ENCODE data around the gene PLPP7. TPM values are rescaled to one million over a fixed set of nuclear protein-coding genes. Genes with fewer than 3 reads are reported as not detected.

PLPP7 gene
- total RNA-seq, 1 donor from 2014 or later = 34.4 TPM

DNA sequence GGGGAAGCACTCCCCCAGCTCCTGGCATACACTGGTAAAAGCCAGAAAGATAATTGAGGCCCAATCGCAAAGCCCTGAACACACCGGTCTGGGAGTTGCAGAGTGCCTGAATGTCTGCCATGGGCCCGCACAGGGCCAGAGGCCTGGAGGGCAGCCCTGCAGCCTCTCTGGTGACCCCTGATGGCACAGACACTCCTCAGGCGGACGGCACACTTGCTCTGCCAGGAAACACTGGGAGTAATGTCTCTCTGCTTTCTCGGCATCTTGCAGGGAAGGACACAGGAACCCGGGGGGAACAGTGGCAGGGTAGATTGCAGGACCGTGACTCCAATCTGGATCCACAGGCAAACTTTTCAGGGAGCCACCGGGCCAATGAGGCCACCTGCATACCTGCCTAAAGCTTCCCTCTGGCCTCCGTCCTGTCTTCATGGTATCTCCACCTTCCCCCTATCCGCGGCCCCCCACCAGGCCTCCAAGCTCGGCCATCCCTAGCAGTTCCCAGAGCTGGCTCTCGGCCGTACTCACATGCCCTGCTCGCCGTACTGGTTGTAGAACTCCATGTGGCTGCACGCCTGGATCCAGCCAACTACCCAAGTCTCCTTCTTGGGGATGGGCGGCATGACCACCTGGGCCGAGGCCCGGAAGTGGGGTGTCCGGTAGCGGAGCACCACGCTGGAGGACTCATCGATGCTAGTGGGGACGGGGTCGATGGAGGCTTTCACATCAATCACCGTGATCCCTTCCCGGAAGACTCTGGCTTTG, 14.0 kb upstream of the PLPP7 start:
- Histone ChIP-seq H3K4me3 (ENCODE audit: low read length in 3 of 3) (peak overlapping the region; percentile 72 to 82 (median 73)), H3K27me3 (ENCODE audit: control insufficient read depth in 3 of 3, insufficient read depth in 3 of 3, low read length in 3 of 3) (peaks cover 0 to under 1% (median 0%) of the 10 kb centered on the region in 3 donors), H3K27ac (ENCODE audit: low read depth, low read length) (peak overlapping the region; percentile 98), H3K4me1 (ENCODE audit: control insufficient read depth in 3 of 3, insufficient read depth in 3 of 3, low read length in 3 of 3) (peaks cover 65 to 79% (median 73%) of the 10 kb centered on the region in 3 donors), H3K9ac (ENCODE audit: low read depth in 1 of 3, low read length in 3 of 3) (peak overlapping the region; percentile 88 to 98 (median 95)), H3K9me3 (ENCODE audit: control insufficient read depth in 3 of 3, low read length in 3 of 3) (no peaks in the 10 kb centered on the region), H3K36me3 (ENCODE audit: control insufficient read depth in 3 of 3, insufficient read depth in 3 of 3, low read length in 3 of 3) (peaks cover 0 to 2% (median 0%) of the 10 kb centered on the region in 3 donors)

DNA sequence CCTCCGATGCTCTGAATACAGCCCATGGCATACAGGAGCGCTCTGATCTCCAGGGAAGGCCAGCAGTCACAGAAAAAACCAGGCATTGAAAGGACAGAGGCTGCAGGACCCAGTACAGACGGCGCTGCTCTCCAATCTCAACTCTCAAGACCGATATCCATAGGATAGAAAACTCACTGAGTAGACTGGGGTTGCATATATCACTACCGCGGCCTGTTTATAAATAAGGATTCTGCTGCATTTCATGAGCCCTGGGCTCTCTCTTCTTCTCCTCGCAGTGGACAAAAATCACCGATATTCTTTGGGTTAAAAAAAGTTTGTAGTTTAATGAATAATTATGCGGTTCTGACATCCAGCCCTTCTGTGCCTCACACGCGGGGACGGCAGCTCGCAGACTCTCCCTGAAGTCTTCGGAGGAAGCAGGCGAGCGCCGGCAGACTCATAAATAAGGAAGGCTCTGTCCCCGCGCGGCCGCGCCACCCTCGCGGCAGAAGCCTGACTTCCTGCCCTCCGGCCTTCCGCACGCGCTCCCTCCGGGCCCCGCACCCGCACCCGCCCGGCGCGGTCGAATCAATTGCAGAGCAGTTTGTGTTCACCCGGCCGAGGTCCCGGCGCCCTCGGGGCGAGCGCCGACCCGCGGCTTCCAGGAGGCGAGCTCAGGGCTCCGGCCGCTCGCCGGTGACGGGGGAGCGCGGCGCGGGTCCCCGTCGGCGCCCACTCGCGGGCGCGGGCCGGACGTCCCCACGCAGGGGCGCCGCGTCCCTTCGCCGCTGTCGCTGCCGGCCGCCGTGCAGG, 13.2 kb upstream of the PLPP7 start, which contains the start of gene FAM78A:
Gene FAM78A (minus strand): TSS at position 417 of the 795 bp plus-strand sequence. CDS start 331 bp downstream, at position 86.
- peaks cover 58 to 79% (median 71%) of the 10 kb centered on the region in 3 donors for H3K4me1 ChIP-seq (ENCODE audit: control insufficient read depth in 3 of 3, insufficient read depth in 3 of 3, low read length in 3 of 3)
- no peaks in the 10 kb centered on the region for H3K9me3 ChIP-seq (ENCODE audit: control insufficient read depth in 3 of 3, low read length in 3 of 3)
- H3K36me3 ChIP-seq (ENCODE audit: control insufficient read depth in 3 of 3, insufficient read depth in 3 of 3, low read length in 3 of 3) = peaks cover 0 to 2% (median 0%) of the 10 kb centered on the region in 3 donors
- peaks cover 0 to 6% (median 0%) of the 10 kb centered on the region in 3 donors for H3K27me3 ChIP-seq (ENCODE audit: control insufficient read depth in 3 of 3, insufficient read depth in 3 of 3, low read length in 3 of 3)
- peak within 1 kb of the TSS; percentile 98 for H3K27ac ChIP-seq (ENCODE audit: low read depth, low read length)
- peak within 1 kb of the TSS; percentile 88 to 98 (median 95) for H3K9ac ChIP-seq (ENCODE audit: low read depth in 1 of 3, low read length in 3 of 3)
- H3K4me3 ChIP-seq (ENCODE audit: low read length in 3 of 3) = peak within 1 kb of the TSS; percentile 72 to 82 (median 73)

DNA sequence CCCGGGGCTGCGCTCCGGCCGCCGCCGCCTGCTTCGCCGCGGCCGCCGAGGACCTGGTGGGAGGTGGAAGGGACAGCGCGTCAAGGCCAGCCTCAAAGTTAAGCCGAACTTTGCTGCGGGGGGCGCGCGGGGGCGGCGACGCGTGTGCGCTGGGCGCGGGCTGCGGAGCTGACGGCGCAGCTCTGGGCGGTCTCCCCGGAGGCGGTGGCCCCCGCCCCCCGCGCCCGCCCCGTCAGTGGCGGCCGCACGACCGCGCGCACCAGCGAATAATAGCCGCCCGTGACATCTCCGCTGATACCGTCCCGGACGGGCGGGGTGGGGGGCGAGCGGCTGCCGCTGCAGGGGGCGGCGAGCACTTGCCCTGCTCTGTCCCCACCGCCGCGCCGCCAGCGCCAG, 12.6 kb upstream of the PLPP7 start:
- Histone ChIP-seq H3K9me3 (ENCODE audit: control insufficient read depth in 3 of 3, low read length in 3 of 3) (no peaks in the 10 kb centered on the region), H3K27me3 (ENCODE audit: control insufficient read depth in 3 of 3, insufficient read depth in 3 of 3, low read length in 3 of 3) (peaks cover 0 to 9% (median 0%) of the 10 kb centered on the region in 3 donors), H3K36me3 (ENCODE audit: control insufficient read depth in 3 of 3, insufficient read depth in 3 of 3, low read length in 3 of 3) (peaks cover 0 to 2% (median 0%) of the 10 kb centered on the region in 3 donors), H3K9ac (ENCODE audit: low read depth in 1 of 3, low read length in 3 of 3) (peak overlapping the region; percentile 50 to 98 (median 61)), H3K27ac (ENCODE audit: low read depth, low read length) (peak overlapping the region; percentile 98), H3K4me1 (ENCODE audit: control insufficient read depth in 3 of 3, insufficient read depth in 3 of 3, low read length in 3 of 3) (peaks cover 52 to 80% (median 71%) of the 10 kb centered on the region in 3 donors), H3K4me3 (ENCODE audit: low read length in 3 of 3) (peak overlapping the region in 2 of 3 donors; percentile 72 to 73)

DNA sequence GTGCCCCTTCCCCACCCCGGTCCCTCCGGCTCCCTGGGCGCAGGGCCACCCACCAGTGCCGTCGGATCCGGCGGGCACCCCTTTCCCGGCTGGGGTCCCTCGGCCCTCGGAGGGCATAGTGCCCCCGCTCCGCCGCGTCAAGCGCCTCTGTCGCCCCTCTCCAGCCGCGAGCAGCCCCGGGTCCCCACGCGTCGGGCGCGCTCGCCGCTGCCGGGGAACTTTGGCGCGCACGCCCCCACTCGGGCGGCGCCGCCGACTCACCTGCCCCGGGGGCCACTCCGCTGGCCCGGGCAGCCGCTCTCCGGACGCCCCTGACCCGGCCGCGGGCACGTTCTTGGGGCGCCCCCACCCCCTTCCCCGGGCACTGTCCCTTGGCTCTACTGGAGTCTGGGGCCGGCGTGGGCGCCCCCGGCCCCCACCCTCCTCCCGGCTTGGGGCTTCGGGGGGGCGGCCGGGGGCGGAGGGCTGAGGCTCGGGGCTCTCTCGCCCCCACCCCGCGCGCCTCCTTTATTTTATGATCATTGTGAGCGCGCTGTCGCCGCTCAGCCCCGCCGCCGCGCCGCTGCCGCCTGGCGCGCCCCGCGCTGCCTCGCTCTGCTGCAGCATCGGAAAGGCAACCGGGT, 12.1 kb upstream of the PLPP7 start:
- peaks cover 51 to 81% (median 71%) of the 10 kb centered on the region in 3 donors for H3K4me1 ChIP-seq (ENCODE audit: control insufficient read depth in 3 of 3, insufficient read depth in 3 of 3, low read length in 3 of 3)

DNA sequence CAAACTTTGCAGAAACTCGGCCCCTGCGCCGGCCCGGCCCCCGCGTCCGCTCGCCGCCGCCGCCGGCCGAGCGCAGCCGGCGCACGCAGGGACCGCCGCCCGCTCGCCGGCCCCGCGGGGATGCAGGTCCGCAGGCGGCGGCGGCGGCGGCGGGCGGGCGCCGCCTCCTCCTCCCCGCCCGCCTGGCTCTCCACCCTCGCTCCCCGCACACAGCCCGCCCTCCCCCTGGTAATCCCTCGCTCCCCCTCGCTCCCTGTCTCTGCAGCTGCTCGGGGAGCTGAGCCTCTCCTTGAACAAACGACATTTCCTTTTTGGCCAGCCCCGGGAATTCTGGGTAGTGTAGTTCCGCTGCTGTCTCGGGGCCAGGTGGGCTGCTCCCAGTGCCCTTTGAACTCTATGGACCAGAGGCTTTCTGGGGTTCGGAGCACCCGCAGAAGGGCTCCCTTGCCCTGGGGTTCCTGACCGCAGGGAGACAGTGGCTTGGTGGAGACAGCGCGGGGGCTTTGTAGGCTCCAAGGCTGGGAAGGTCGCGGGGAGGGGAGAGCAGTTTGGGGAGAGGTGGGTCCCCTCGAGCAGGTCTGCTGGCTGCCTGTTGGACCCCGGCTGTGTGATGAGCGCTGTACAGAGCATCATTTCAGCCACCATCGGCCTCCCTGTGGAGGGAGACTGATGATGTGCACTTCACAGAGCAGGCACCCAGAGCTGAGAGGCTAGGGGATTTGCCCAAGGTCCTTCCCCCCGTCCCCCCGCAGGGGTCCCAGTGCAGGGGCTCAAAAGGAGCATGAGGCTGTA, 11.4 kb upstream of the PLPP7 start:
- Histone ChIP-seq H3K4me3 (ENCODE audit: low read length in 3 of 3) (peak overlapping the region; percentile 38 to 73 (median 72)), H3K4me1 (ENCODE audit: control insufficient read depth in 3 of 3, insufficient read depth in 3 of 3, low read length in 3 of 3) (peaks cover 45 to 79% (median 68%) of the 10 kb centered on the region in 3 donors), H3K36me3 (ENCODE audit: control insufficient read depth in 3 of 3, insufficient read depth in 3 of 3, low read length in 3 of 3) (peaks cover 0 to 2% (median 0%) of the 10 kb centered on the region in 3 donors), H3K27ac (ENCODE audit: low read depth, low read length) (peak overlapping the region; percentile 81), H3K9ac (ENCODE audit: low read depth in 1 of 3, low read length in 3 of 3) (peak overlapping the region in 2 of 3 donors; percentile 33 to 98), H3K27me3 (ENCODE audit: control insufficient read depth in 3 of 3, insufficient read depth in 3 of 3, low read length in 3 of 3) (peaks cover 0 to 9% (median 0%) of the 10 kb centered on the region in 3 donors), H3K9me3 (ENCODE audit: control insufficient read depth in 3 of 3, low read length in 3 of 3) (no peaks in the 10 kb centered on the region)

More for the DNA sequence above, 12.1 kb upstream of the PLPP7 start:
- peaks cover 0 to 9% (median 0%) of the 10 kb centered on the region in 3 donors for H3K27me3 ChIP-seq (ENCODE audit: control insufficient read depth in 3 of 3, insufficient read depth in 3 of 3, low read length in 3 of 3)
- H3K9me3 ChIP-seq (ENCODE audit: control insufficient read depth in 3 of 3, low read length in 3 of 3) = no peaks in the 10 kb centered on the region
- H3K27ac ChIP-seq (ENCODE audit: low read depth, low read length) = peak overlapping the region; percentile 98
- peaks cover 0 to 2% (median 0%) of the 10 kb centered on the region in 3 donors for H3K36me3 ChIP-seq (ENCODE audit: control insufficient read depth in 3 of 3, insufficient read depth in 3 of 3, low read length in 3 of 3)
- peak overlapping the region in 2 of 3 donors; percentile 72 to 73 for H3K4me3 ChIP-seq (ENCODE audit: low read length in 3 of 3)
- H3K9ac ChIP-seq (ENCODE audit: low read depth in 1 of 3, low read length in 3 of 3) = peak overlapping the region; percentile 50 to 98 (median 61)

DNA sequence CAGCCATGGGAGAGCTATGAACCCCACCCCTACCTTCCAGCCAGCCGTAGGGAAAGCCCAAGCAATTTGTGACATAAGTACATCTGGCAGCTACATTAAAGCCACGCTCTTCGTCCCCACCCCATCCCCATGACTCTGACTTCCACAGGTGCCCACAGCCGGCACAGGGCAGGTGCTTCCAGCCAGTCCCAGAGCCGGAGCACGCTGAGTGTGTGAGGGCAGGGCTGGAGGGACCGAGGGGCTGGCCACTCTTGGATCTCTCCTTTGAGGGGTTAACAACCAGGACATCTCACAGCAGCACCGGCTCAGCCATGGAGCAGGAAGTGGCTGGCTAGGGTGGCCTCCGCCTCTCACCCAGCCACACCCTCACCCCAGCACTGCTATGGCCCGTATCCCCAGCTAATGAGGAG, 10.8 kb upstream of the PLPP7 start:
- peaks cover 0 to 9% (median 0%) of the 10 kb centered on the region in 3 donors for H3K27me3 ChIP-seq (ENCODE audit: control insufficient read depth in 3 of 3, insufficient read depth in 3 of 3, low read length in 3 of 3)
- peaks cover 0 to 2% (median 0%) of the 10 kb centered on the region in 3 donors for H3K36me3 ChIP-seq (ENCODE audit: control insufficient read depth in 3 of 3, insufficient read depth in 3 of 3, low read length in 3 of 3)
- peak overlapping the region in 1 of 3 donors; percentile 62 for H3K9ac ChIP-seq (ENCODE audit: low read depth in 1 of 3, low read length in 3 of 3)
- no peaks in the 10 kb centered on the region for H3K9me3 ChIP-seq (ENCODE audit: control insufficient read depth in 3 of 3, low read length in 3 of 3)
- peak overlapping the region; percentile 81 for H3K27ac ChIP-seq (ENCODE audit: low read depth, low read length)
- no peak overlapping the region for H3K4me3 ChIP-seq (ENCODE audit: low read length in 3 of 3)
- H3K4me1 ChIP-seq (ENCODE audit: control insufficient read depth in 3 of 3, insufficient read depth in 3 of 3, low read length in 3 of 3) = peaks cover 42 to 77% (median 66%) of the 10 kb centered on the region in 3 donors

DNA sequence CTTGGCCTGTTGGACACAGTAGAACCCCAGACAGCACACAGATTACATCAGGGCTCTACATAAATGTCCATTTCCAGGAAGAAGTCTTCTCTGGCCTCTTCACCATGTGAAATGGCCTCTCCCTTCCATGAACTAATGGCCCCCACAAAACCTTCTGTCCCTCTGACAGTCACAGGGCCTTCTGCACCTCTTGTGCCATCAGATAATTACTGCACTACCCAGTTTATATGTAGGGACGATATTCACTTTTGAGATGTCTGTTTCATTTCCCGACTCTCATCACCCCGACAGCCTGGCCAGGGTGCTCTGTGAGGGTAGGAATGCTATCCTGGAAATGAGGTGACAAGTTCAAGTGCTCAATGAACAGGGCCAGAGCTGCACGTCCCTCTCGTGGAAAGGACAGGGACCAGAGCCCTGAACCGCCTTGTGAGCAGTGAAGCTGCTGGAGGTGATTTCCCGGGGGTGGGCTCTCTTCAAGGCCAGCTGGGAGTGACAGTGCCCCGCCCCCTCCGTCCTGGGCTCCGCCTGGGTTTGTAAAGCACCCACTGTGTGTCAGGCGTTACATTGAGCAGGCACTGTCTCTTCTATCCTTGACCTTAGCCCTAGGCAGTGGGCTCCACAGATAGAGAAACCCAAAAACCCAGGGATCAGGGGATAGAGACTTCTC, 10.2 kb upstream of the PLPP7 start:
- no peaks in the 10 kb centered on the region for H3K9me3 ChIP-seq (ENCODE audit: control insufficient read depth in 3 of 3, low read length in 3 of 3)
- H3K9ac ChIP-seq (ENCODE audit: low read depth in 1 of 3, low read length in 3 of 3) = no peak overlapping the region
- no peak overlapping the region for H3K4me3 ChIP-seq (ENCODE audit: low read length in 3 of 3)
- H3K27me3 ChIP-seq (ENCODE audit: control insufficient read depth in 3 of 3, insufficient read depth in 3 of 3, low read length in 3 of 3) = peaks cover 0 to 9% (median 0%) of the 10 kb centered on the region in 3 donors
- peaks cover 36 to 77% (median 62%) of the 10 kb centered on the region in 3 donors for H3K4me1 ChIP-seq (ENCODE audit: control insufficient read depth in 3 of 3, insufficient read depth in 3 of 3, low read length in 3 of 3)
- peak overlapping the region; percentile 81 for H3K27ac ChIP-seq (ENCODE audit: low read depth, low read length)
- H3K36me3 ChIP-seq (ENCODE audit: control insufficient read depth in 3 of 3, insufficient read depth in 3 of 3, low read length in 3 of 3) = peaks cover 0 to 2% (median 0%) of the 10 kb centered on the region in 3 donors

DNA sequence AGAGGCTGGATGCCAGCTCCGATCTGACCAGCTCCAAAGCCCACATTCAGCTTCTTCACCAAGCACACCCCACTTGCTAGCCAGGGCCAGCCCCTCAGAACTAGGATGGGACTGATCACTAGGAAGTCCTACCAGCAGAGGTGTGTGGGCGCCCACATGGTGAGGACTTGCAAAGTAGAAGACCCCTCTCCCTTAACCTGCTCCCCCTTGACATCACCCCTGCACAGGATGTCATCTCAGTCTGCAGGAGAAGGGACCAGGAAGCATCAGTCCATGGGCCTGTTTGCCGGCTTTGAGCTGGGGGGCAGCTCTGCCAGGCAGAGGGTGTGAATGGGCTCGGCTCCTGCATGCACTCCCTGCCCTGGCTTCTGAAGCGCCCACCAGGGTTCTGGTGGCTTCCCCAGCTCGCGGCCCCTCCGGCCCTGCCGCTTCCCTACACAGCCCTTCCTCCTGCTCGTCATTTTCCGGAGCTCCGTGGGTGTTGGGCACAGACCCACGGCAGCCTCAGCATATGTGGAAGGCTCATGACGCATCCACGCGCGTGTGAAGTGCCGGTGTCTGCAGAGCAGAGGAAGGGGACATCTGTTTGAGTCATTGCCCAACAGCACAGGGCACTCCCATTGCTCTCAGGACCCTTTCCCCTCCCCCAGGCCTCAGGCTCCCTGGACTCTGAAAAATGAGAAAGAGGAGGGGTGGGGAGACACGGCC, 9.5 kb upstream of the PLPP7 start:
- Histone ChIP-seq H3K9ac (ENCODE audit: low read depth in 1 of 3, low read length in 3 of 3) (peak overlapping the region in 1 of 3 donors; percentile 19), H3K27me3 (ENCODE audit: control insufficient read depth in 3 of 3, insufficient read depth in 3 of 3, low read length in 3 of 3) (peaks cover 0 to 9% (median 0%) of the 10 kb centered on the region in 3 donors), H3K36me3 (ENCODE audit: control insufficient read depth in 3 of 3, insufficient read depth in 3 of 3, low read length in 3 of 3) (peaks cover 0 to 2% (median 0%) of the 10 kb centered on the region in 3 donors), H3K4me3 (ENCODE audit: low read length in 3 of 3) (no peak overlapping the region), H3K9me3 (ENCODE audit: control insufficient read depth in 3 of 3, low read length in 3 of 3) (no peaks in the 10 kb centered on the region), H3K4me1 (ENCODE audit: control insufficient read depth in 3 of 3, insufficient read depth in 3 of 3, low read length in 3 of 3) (peaks cover 30 to 71% (median 58%) of the 10 kb centered on the region in 3 donors), H3K27ac (ENCODE audit: low read depth, low read length) (peak overlapping the region; percentile 81)
